ENCODE results near the gene ACTR1A.
A peak's percentile ranks its signal among the peaks of the same experiment; 100 is the strongest.

ACTR1A gene

DNA sequence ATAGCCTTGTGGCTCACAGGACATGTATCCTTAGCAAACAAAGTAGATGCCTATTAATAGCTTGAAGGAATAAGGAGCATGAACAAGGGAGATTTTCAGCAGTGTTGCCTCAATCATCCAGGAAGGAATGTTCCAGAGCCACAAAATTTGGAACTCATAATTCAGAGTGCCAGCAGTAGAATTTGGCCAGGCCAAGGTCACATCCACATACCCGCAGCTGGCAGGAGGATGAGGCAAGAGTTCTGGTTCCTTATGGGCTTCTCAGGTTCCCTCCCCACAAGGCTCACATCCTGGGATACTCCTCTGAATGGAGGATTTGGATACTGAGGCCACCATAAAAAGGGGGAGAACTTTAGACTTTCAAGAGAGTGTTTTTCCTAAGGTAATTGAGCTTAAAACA lies 47.0 kb upstream of the ACTR1A start:
- Histone ChIP-seq H3K27me3 (ENCODE audit: insufficient read depth, poor library complexity, severe bottlenecking) (no peaks in the 10 kb centered on the region), H3K27ac (replicated peaks) (no peak overlapping the region), H3K4me3 (replicated peaks; ENCODE audit: insufficient read depth, low read length) (no peak overlapping the region)
- DNase-seq (ENCODE audit: low read depth in 1 of 2, low spot score in 1 of 2), result no peak
- TF ChIP-seq, protein P1, sequence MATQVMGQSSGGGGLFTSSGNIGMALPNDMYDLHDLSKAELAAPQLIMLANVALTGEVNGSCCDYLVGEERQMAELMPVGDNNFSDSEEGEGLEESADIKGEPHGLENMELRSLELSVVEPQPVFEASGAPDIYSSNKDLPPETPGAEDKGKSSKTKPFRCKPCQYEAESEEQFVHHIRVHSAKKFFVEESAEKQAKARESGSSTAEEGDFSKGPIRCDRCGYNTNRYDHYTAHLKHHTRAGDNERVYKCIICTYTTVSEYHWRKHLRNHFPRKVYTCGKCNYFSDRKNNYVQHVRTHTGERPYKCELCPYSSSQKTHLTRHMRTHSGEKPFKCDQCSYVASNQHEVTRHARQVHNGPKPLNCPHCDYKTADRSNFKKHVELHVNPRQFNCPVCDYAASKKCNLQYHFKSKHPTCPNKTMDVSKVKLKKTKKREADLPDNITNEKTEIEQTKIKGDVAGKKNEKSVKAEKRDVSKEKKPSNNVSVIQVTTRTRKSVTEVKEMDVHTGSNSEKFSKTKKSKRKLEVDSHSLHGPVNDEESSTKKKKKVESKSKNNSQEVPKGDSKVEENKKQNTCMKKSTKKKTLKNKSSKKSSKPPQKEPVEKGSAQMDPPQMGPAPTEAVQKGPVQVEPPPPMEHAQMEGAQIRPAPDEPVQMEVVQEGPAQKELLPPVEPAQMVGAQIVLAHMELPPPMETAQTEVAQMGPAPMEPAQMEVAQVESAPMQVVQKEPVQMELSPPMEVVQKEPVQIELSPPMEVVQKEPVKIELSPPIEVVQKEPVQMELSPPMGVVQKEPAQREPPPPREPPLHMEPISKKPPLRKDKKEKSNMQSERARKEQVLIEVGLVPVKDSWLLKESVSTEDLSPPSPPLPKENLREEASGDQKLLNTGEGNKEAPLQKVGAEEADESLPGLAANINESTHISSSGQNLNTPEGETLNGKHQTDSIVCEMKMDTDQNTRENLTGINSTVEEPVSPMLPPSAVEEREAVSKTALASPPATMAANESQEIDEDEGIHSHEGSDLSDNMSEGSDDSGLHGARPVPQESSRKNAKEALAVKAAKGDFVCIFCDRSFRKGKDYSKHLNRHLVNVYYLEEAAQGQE (IDR thresholded peaks at IDR 0.05; ENCODE audit: insufficient replicate concordance, low read depth), result no peak
- TF ChIP-seq POLR2AphosphoS5 (IDR thresholded peaks at IDR 0.05; ENCODE audit: low read depth), result no peak
- no peak for TF ChIP-seq SPI1 (IDR thresholded peaks at IDR 0.05; ENCODE audit: borderline replicate concordance, low read depth)
- TF ChIP-seq GABPA (IDR thresholded peaks at IDR 0.05; ENCODE audit: low read depth), result no peak
- TF ChIP-seq, protein P2, sequence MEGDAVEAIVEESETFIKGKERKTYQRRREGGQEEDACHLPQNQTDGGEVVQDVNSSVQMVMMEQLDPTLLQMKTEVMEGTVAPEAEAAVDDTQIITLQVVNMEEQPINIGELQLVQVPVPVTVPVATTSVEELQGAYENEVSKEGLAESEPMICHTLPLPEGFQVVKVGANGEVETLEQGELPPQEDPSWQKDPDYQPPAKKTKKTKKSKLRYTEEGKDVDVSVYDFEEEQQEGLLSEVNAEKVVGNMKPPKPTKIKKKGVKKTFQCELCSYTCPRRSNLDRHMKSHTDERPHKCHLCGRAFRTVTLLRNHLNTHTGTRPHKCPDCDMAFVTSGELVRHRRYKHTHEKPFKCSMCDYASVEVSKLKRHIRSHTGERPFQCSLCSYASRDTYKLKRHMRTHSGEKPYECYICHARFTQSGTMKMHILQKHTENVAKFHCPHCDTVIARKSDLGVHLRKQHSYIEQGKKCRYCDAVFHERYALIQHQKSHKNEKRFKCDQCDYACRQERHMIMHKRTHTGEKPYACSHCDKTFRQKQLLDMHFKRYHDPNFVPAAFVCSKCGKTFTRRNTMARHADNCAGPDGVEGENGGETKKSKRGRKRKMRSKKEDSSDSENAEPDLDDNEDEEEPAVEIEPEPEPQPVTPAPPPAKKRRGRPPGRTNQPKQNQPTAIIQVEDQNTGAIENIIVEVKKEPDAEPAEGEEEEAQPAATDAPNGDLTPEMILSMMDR (IDR thresholded peaks at IDR 0.05; ENCODE audit: insufficient read depth, low read length), result no peak

DNA sequence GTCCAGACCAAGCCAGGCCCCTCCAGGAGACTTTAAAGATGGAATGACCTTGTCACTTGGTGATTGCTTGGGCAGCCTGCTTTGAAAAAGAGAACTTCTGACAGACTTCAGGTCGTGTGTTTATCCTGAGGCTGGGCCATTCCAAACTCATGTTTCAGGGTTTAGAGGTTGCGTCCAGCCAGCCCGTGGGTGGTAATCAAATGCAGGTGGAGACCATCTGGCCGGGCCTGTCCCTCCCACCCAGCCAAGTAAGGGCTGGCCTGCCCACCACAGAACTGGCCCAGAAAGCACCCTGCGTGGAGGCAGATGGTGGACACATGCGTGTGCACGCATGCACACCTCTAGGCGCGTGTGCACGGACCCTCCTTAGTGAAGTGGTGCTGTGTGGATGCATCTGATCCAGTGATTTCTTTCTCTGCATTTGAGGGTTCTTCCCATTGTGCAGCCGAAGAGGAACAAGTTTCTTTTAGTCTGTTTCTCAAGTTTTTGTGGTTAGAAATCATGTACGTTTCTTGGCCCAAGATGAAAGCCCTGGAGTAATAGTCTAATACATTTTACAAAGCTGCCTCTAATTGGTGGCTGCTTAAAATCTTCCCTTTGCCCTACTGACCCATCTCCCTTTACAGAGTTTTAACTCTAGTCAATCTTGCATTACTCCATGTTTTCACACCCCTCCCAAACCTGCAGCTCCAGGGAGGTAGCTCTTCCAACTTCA lies 44.3 kb upstream of the ACTR1A start:
- Histone ChIP-seq H3K27ac (replicated peaks) (no peak overlapping the region), H3K4me3 (replicated peaks; ENCODE audit: insufficient read depth, low read length) (no peak overlapping the region), H3K27me3 (ENCODE audit: insufficient read depth, poor library complexity, severe bottlenecking) (no peaks in the 10 kb centered on the region)
- TF ChIP-seq, protein P2 (IDR thresholded peaks at IDR 0.05; ENCODE audit: insufficient read depth, low read length), result no peak
- TF ChIP-seq GABPA (IDR thresholded peaks at IDR 0.05; ENCODE audit: low read depth) (no peak), POLR2AphosphoS5 (IDR thresholded peaks at IDR 0.05; ENCODE audit: low read depth) (no peak)
- peak in 1 of 2 experiments; percentile 48 for DNase-seq (ENCODE audit: low read depth in 1 of 2, low spot score in 1 of 2)

DNA sequence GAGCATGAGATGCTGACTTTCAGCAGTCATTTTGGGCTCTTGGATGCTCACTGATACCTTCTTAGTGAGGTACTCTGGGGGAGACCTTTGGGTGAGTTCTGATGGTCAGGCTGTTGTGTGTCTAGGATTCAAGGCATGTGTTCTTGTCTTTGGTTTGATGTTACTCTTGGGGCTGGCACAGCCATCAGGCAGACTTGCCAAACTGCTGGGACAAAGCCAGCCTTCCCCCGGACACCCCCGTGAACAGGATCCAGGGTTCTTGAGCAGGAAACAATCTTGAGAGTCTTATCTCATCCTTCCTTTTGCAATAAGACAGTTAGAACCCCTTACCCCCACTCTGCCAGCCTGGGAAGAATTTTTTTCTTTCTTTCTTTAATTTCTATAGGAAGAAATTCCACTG lies 43.5 kb upstream of the ACTR1A start:
- no peak for TF ChIP-seq GABPA (IDR thresholded peaks at IDR 0.05; ENCODE audit: low read depth)
- no peak for TF ChIP-seq POLR2AphosphoS5 (IDR thresholded peaks at IDR 0.05; ENCODE audit: low read depth)
- no peak for TF ChIP-seq SPI1 (IDR thresholded peaks at IDR 0.05; ENCODE audit: borderline replicate concordance, low read depth)
- TF ChIP-seq, protein P2 (IDR thresholded peaks at IDR 0.05; ENCODE audit: insufficient read depth, low read length), result no peak
- TF ChIP-seq, protein P1 (IDR thresholded peaks at IDR 0.05; ENCODE audit: insufficient replicate concordance, low read depth), result no peak
- Histone ChIP-seq H3K4me3 (replicated peaks; ENCODE audit: insufficient read depth, low read length) (no peak overlapping the region), H3K27ac (replicated peaks) (no peak overlapping the region), H3K27me3 (ENCODE audit: insufficient read depth, poor library complexity, severe bottlenecking) (no peaks in the 10 kb centered on the region)
- no peak for DNase-seq (ENCODE audit: low read depth in 1 of 2, low spot score in 1 of 2)
